Measurements from ENCODE around the gene DSEL.

DSEL gene

GRCh38 chr18:67516539-67517443 lies at the start of gene DSEL:
Gene DSEL, minus strand, starts transcription at chr18:67516720. Its CDS starts 2,112 bp downstream, at chr18:67514608.
- DNase-seq = peak; percentile 99

GRCh38 chr18:67553437-67553836 lies 36.9 kb upstream of the DSEL start:
- peak; percentile 26 for DNase-seq

GRCh38 chr18:67550872-67551520 lies 34.5 kb upstream of the DSEL start:
- DNase-seq = no peak

GRCh38 chr18:67549946-67550345 lies 33.4 kb upstream of the DSEL start:
- DNase-seq = peak; percentile 62

- DNase-seq = no peak
Measured at GRCh38 chr18:67545681-67546080, 29.2 kb upstream of the DSEL start.

- DNase-seq = no peak
Measured at GRCh38 chr18:67540559-67540958, 24.0 kb upstream of the DSEL start.

DNA sequence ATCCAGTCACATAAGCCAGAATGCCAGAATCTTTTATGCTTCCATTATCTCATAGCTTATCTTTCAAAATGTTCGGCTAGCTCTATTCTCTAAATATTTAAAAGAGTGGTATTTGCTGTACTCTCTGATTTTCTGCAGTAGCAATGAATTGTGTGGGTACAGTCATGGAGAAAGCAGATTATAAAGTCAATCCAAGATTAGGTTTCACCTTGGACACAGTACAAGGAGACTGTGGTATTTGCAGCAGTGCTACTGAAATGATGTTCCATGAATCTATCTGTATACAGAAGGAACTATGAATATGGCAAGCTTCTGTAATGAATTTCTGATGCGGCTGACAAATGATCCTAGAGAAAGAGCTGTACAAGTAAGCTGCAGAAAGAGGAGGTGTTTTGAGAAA lies 15.4 kb upstream of the DSEL start:
- no peak for DNase-seq

DNA sequence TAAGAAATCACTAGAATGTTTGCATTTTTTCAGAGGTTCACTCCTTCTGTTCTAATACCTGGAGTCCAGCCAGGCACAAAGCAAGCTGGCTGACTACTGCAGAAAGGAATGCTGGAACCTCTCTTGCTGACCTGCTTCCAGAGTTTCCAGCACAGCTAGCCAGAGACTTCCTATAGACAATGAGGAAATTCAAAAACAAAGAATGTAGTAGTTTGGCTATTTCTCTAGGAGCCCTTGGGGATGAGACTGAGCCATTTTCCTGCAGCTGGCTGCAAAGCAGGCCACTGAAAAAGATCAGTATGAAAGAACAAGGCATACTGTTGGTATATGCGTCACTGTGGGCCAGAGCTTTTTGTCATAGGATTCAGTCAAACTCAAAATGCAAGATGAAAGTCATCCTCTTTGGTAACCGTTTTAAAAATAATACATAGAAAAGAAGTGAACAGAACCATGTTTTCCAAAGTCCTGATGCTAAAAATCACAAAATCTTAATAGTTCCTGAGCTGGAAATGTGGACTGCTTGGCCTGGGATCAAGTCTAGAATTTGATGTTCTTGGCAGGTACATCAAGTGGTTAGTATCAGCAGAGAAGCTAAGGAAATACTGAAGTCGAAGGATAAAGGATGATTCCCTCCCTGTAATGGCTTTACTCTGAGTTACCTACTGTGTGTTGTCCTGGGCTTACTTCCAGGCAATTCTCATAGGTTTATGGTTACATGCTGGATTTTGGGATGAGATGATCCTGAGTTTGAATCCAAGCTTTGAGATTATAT lies 9.0 kb upstream of the DSEL start:
- no peak for DNase-seq

GRCh38 chr18:67520351-67520921 lies 3.9 kb upstream of the DSEL start:
- DNase-seq = no peak

GRCh38 chr18:67519592-67519991 lies 3.1 kb upstream of the DSEL start:
- no peak for DNase-seq

- DNase-seq = no peak
Measured at GRCh38 chr18:67518566-67518965, 2.0 kb upstream of the DSEL start.

- DNase-seq = peak; percentile 72
Measured at GRCh38 chr18:67517444-67517765, 885 bp upstream of the DSEL start.

DNA sequence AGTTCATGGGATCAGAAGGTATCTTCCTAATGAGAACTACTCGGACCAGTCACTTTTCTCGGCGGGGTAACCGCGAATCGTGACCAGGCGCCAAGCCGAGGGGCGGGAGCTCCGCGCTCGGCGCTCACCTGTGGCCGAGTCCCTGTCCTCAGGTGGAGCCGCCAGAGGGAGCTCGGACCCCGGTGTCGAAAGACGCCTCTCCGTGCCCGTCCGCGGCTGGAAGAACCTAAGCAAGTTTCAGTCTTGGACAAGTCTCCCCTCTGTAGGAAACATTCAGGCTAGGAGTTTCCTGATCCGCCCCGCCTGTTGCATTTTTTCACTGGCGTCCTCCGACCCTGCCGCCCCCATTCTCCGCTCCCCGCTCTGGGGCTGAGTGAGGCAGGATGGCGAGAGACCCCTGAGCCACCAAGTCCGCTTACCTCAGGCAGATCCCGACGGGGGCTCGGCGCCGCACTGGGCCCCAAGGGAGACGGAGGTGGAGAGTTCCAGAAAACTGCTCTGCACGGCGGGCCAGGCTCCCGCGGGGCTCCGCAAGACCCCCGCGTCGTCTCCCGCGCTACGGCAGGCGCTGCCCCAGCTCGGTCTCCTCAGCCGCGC lies 480 bp downstream of the DSEL start:
- peak; percentile 97 for DNase-seq

- DNase-seq = no peak
Measured at GRCh38 chr18:67514901-67515540, 1.5 kb downstream of the DSEL start.

- DNase-seq = no peak
Measured at GRCh38 chr18:67514465-67514864, 2.1 kb downstream of the DSEL start.

DNA sequence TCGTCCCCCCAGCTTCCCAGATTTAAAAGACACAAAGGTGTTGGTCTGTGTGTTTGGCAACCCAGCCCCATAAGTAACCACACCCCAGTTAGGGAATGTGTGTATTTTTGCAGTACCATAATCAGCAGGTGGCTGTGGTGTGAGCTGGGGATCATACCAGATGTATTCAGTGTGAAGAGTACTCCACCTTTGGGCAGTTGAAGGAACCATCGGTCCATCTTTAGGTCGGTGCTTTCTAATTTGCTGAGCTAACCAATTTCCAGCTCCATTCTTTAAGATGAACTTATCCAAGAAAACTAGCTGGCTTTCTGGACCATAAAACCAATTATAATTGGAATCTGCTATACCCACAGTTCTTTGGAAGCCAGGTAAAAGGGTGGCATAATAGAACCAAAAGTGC lies 3.2 kb downstream of the DSEL start:
- peak; percentile 36 for DNase-seq

DNA sequence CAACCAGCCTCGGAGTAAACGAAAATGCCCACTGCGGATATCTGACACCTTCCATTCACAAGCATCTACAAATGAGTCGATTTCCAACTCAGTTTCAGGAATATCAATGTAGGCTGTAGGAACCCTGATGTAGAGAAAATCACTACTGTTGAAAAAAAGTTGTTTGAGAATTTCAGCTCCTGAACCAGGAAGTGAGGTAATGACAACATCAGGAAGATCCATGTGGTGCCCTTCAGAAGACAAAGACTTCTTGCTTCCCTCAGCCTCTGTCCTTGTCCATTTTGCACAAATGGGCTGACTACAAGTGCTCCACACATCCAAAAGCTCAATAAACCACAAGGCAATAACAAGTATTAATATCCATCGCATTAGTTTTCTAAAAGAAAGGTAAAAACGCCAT lies 4.7 kb downstream of the DSEL start:
- DNase-seq = no peak

GRCh38 chr18:67510831-67511230 lies 5.7 kb downstream of the DSEL start:
- DNase-seq = no peak

DNA sequence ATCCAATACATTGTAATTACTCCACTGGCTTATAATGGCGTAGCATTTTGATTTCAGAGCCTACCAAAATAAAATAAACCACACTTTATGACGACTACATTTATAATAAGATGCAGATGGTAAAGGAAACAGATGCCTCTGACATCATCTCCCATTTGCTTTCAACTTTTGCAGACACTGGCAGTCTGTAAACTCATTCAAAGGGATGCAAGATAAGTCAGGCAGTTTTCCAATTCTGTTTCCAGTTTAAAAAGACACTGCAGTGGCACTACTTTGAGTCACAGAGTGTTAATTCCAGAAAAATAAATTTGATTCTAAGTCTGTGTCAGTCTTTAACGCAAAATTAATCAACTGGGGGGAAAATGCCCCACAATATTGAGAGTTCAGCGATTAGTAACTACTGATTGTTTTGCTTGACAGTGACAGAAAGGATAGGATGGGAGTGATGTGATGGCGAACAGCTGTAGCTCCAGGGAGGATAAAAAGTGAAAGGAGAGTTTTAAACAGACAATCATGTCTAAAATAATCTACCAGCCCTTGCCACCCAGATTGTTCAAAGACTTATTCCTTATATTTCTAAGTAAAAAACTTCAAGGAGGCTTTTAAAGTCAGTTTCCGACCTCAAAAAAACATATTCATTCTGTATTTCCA lies 6.7 kb downstream of the DSEL start:
- no peak for DNase-seq

DNA sequence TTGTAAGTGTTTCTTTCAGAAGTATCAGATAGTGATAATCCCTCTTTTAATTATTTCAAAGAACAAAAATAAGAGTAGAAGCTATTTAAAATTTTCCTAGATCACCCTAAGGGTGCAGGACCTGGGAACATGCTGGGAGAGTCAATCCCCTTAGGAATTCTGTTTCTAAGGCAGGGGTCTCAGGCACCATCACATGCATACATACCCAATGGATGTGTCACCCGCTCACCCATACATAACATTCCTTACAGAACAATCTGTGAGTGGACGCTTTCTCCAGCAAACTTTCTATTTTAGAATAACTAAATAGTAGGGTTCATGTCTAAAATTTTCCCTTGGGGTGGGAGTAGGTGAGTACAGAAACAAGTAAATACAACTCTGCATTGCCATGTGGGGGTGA lies 8.4 kb downstream of the DSEL start:
- DNase-seq = no peak

DNA sequence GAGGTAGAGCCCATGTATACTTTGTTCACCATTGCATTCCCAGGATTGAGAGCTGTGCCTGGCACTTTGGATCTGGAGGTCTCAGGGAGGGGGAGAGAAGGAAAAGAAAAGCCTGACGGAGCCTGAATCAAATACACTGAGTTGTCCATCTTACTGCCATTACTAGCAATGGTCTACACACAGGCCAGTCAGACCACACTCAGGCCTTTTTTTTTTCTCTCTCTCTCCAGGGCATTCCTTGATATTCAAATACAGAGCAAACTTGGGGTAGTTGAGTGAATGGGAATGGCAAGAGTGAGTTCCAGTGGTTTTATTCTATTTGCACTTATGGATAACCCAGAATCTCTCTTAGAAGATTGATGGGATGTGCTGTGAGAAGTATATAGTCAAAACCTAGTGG lies 11.8 kb downstream of the DSEL start:
- DNase-seq = no peak
